BJ (cell line): ENCODE results near the gene LRRC49. TPM values are rescaled to one million over a fixed set of nuclear protein-coding genes. Genes with fewer than 3 reads are reported as not detected.
"Not testable (repeated sequence)": the region's sequence is repeated elsewhere in the genome, so short reads cannot be mapped to it uniquely, and the experiment has no call there.

Experiments used
- CTCF ChIA-PET: fragments of 350-600 bp; formaldehyde crosslinking; extraction: SDS; loops from one replicate; lab custom pipeline; 2021; ENCODE audit warnings: antibody characterized with exemption, inconsistent platforms; lab: Yijun Ruan, JAX
- POLR2A ChIA-PET: fragments of 300-600 bp; sonication (Branson Sonifier 250); formaldehyde crosslinking; extraction: SDS; loops from one replicate; lab custom pipeline; 2021; ENCODE audit warnings: antibody characterized with exemption; lab: Charles Lee
- DNase-seq: peaks from one replicate; pipeline ENCODE4 v3.0.0-alpha.2; 2011; ENCODE audit warnings: low read depth
- H3K27me3 ChIP-seq: 2 replicates; pipeline ENCODE4 v1.6.0; 2011; ENCODE audit warnings: low read length; ENCODE audit not compliant: control insufficient read depth, insufficient read depth
- H3K36me3 ChIP-seq: 2 replicates; pipeline ENCODE4 v1.5.1; 2011; ENCODE audit warnings: low read length; ENCODE audit not compliant: control insufficient read depth, insufficient read depth
- H3K4me3 ChIP-seq: 2 replicates; pipeline ENCODE4 v1.5.1; 2011; ENCODE audit warnings: low read depth, mild to moderate bottlenecking, control low read depth, low read length
- CTCF ChIP-seq: IDR thresholded peaks from 2 replicates; pipeline ENCODE4 v1.5.1; 2011; ENCODE audit warnings: low read depth, mild to moderate bottlenecking, control low read depth, inconsistent platforms, low read length, moderate library complexity; ENCODE audit not compliant: insufficient read depth
- polyA plus RNA-seq: library from polyadenylated mRNA; depleted of rRNA; stranded (reverse); fragments of >200 nt; gene quantifications from 2 replicates; pipeline ENCODE4 v1.2.3, GENCODE V29; 2011

Gene LRRC49
- polyA plus RNA-seq, 1 experiment = 6.2 TPM

DNA sequence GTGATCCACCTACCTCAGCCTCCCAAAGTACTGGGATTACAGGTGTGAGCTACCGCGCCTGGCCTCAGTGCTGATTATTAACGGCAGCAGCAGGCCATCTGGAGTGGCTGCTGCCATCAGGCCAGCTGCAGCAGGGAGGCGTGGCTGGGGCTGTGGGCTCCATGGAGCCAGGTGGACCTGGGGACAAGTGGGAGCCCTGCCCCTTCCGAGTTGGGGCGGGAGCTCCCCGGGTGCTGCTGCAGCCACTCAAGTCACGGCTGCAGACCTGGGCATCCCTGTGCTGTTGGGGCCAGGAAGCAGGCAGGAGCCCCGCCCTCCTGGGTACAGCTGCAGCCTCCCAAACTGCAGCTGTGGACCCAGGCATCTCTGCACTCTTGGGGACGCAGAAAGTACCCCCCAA lies 23.9 kb downstream of the LRRC49 start:
- POLR2A ChIA-PET = no interaction called here
- DNase-seq = no peak
- Histone ChIP-seq H3K4me3 (no peak overlapping the region), H3K27me3 (no peaks in the 10 kb centered on the region), H3K36me3 (peaks cover 1% of the 10 kb centered on the region; the same call in 1 of the 2 replicates)
- CTCF ChIA-PET = no interaction called here
- TF ChIP-seq CTCF = no peak

- TF ChIP-seq CTCF = no peak
- POLR2A ChIA-PET = no interaction called here
- Histone ChIP-seq H3K4me3 (no peak overlapping the region), H3K27me3 (no peaks in the 10 kb centered on the region), H3K36me3 (peaks cover 1% of the 10 kb centered on the region; the same call in 1 of the 2 replicates)
- CTCF ChIA-PET = interaction anchor here (1.2 to 1.4 kb wide), 3 partner anchors 10 to 36 kb away, joined by 3 read pairs; no protein-coding TSS in a partner anchor
- no peak for DNase-seq
These were observed 25.3 kb downstream of the LRRC49 start for GRCh38 chr15:70917955-70918354.

GRCh38 chr15:70920981-70921696 lies 28.5 kb downstream of the LRRC49 start:
- TF ChIP-seq CTCF = no peak
- POLR2A ChIA-PET = no interaction called here
- peaks cover 1% of the 10 kb centered on the region; the same call in 1 of the 2 replicates for H3K36me3 ChIP-seq
- H3K4me3 ChIP-seq = no peak overlapping the region
- CTCF ChIA-PET = interaction anchor here (1.0 to 1.2 kb wide), 2 partner anchors 12 to 15 kb away, joined by 3 to 4 read pairs; no protein-coding TSS in a partner anchor
- H3K27me3 ChIP-seq = no peaks in the 10 kb centered on the region
- DNase-seq = no peak

DNA sequence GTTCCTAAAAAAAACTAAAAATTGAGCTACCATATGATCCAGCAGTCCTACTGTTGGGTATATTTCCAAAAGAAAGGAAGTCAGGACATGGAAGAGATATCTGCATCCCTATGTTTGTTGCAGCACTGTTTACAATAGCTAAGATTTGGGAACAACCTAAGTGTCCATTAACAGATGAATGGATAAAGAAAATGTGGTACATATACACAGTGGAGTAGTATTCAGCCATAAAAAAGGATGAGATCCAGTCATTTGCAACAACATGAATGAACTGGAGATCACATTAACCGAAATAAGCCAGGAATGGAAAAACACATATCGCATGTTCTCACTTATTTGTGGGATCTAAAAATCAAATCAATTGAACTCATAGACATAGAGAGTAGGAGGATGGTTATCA lies 29.5 kb downstream of the LRRC49 start:
- Histone ChIP-seq H3K36me3 (no peaks in the 10 kb centered on the region; the same call in 1 of the 2 replicates), H3K27me3 (no peaks in the 10 kb centered on the region), H3K4me3 (no peak overlapping the region)
- DNase-seq = no peak
- ChIA-PET POLR2A (no interaction called here), CTCF (interaction anchor here (1.0 kb wide), 1 partner anchor 16 kb away, joined by 4 read pairs; no protein-coding TSS in a partner anchor)
- TF ChIP-seq CTCF = no peak

- Histone ChIP-seq H3K4me3 (no peak overlapping the region), H3K36me3 (no peaks in the 10 kb centered on the region), H3K27me3 (no peaks in the 10 kb centered on the region)
- TF ChIP-seq CTCF = no peak
- CTCF ChIA-PET = interaction anchor here (1.0 kb wide), 1 partner anchor 878 kb away, joined by 3 read pairs; no protein-coding TSS in a partner anchor
- POLR2A ChIA-PET = no interaction called here
- no peak for DNase-seq
These were observed 30.9 kb downstream of the LRRC49 start for GRCh38 chr15:70923311-70924080.

- CTCF ChIA-PET, POLR2A ChIA-PET, H3K36me3 ChIP-seq: not testable (repeated sequence)
These were observed 34.3 kb downstream of the LRRC49 start for GRCh38 chr15:70926914-70927313.

More at GRCh38 chr15:70926914-70927313, 34.3 kb downstream of the LRRC49 start:
- not testable (repeated sequence) for H3K27me3 ChIP-seq, H3K4me3 ChIP-seq, DNase-seq
